Endothelial cell of umbilical vein (primary cell): Measurements from ENCODE around the gene ACVRL1.

Experiments
- CTCF ChIP-seq, 2 donors: IDR thresholded peaks; 1 replicate in 1 of 2; 2 replicates in 1 of 2; pipeline ENCODE4 v1.5.1; 2011; ENCODE audit warnings: low read length in 2 of 2, mild to moderate bottlenecking in 2 of 2, moderate library complexity in 2 of 2, control low read depth in 1 of 2, inconsistent platforms in 1 of 2, low read depth in 1 of 2; ENCODE audit not compliant: insufficient read depth in 1 of 2; ENCODE audit errors: extremely low read depth in 1 of 2
- MYC ChIP-seq: IDR thresholded peaks from one replicate; pipeline ENCODE4 v1.6.1; 2011; ENCODE audit warnings: mild to moderate bottlenecking, low read depth, low read length
- POLR2A ChIP-seq: IDR thresholded peaks from 2 replicates; pipeline ENCODE4 v1.6.1; 2012; ENCODE audit warnings: low read depth, mild to moderate bottlenecking, control low read depth, low read length

- no peak for TF ChIP-seq CTCF (IDR thresholded peaks at IDR 0.05; ENCODE audit: extremely low read depth in 1 of 2, insufficient read depth in 1 of 2, low read depth in 1 of 2, low read length in 2 of 2)
- TF ChIP-seq POLR2A = no peak
- no peak for TF ChIP-seq MYC
Measured at GRCh38 chr12:51890511-51891171, 16.7 kb upstream of the ACVRL1 start.
